ENCODE results near the gene UQCR10.

DNA sequence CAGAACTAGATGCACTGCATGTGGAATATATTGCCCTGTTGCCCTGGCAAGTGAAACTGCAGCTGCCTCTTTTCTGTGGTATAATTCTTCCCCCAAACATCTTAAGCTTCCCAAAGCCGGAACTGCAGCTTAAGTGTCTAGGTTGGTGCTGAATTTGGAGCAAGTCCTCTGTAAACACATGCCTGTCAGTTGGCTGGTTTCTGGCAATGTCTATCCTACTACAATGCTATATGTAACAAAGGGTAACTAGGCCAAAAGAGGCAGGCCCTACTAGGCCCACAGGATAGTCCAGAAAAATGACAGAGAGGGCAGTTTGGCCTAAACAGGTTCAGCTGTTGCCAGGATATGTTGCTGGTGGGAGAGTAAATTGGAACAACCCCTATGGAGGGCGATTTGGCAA lies 43.0 kb downstream of the UQCR10 start:
- TF ChIP-seq EP300 (IDR thresholded peaks at IDR 0.05) (no peak), POLR2A (IDR thresholded peaks at IDR 0.05) (no peak), POLR2AphosphoS5 (IDR thresholded peaks at IDR 0.05) (no peak)
- TF ChIP-seq, protein P1, sequence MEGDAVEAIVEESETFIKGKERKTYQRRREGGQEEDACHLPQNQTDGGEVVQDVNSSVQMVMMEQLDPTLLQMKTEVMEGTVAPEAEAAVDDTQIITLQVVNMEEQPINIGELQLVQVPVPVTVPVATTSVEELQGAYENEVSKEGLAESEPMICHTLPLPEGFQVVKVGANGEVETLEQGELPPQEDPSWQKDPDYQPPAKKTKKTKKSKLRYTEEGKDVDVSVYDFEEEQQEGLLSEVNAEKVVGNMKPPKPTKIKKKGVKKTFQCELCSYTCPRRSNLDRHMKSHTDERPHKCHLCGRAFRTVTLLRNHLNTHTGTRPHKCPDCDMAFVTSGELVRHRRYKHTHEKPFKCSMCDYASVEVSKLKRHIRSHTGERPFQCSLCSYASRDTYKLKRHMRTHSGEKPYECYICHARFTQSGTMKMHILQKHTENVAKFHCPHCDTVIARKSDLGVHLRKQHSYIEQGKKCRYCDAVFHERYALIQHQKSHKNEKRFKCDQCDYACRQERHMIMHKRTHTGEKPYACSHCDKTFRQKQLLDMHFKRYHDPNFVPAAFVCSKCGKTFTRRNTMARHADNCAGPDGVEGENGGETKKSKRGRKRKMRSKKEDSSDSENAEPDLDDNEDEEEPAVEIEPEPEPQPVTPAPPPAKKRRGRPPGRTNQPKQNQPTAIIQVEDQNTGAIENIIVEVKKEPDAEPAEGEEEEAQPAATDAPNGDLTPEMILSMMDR (IDR thresholded peaks at IDR 0.05) = no peak

Measured in sigmoid colon (tissue), 4 donors.